Measurements from ENCODE around the gene PLA1A. TPM values are rescaled to one million over a fixed set of nuclear protein-coding genes. Genes with fewer than 3 reads are reported as not detected.
A peak's percentile ranks its signal among the peaks of the same experiment; 100 is the strongest.
"Not testable (repeated sequence)": the region's sequence is repeated elsewhere in the genome, so short reads cannot be mapped to it uniquely, and the experiment has no call there.

Gene PLA1A
- total RNA-seq, 6 donors from 2014 or later, result 1.0 to 27.8 (median 14.6) TPM

DNA sequence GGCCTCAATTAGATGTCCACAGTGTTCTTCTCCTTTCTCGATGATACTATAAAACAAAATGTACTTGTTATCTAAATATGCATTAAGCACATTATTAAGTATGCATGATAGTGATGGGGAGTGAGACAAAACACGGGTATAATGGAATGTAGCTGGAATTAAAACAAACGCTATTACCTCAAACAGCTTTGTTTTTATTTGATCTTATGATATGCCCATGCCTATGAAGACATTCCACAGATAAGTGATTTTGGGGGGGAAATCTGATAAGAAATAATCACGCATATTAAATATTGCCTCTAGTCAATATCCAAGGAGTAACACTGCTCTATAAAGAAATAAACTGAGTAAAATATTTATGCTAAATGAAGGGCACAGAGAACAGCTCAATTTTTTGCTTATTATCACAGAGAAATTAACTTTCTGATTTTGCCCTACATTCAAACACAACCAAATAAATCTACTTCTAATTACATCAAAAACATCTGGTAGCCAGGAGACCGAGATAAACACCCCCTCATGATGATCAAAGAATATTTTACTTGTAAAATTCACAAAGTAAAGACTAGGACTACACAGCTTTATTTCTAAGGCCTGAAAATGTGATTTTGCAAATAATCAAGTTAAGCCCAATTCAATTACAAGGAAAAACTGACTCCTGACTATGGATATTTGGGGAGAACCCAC, 77.6 kb downstream of the PLA1A start:
- H3K9me3 ChIP-seq, result no peaks in the 10 kb centered on the region
- H3K36me3 ChIP-seq, result peaks cover 4 to 39% (median 16%) of the 10 kb centered on the region in 4 donors
- H3K4me1 ChIP-seq, result peaks cover 14 to 28% (median 20%) of the 10 kb centered on the region in 4 donors
- WGBS, 2 donors, result 78 to 81% methylated on average over 5 of the region's 5 CpGs
- peak overlapping the region; percentile 91 to 94 (median 93) for H3K27ac ChIP-seq
- H3K27me3 ChIP-seq, result no peaks in the 10 kb centered on the region
- peak overlapping the region in 1 of 4 donors; percentile 62 for H3K4me3 ChIP-seq
- TF ChIP-seq EP300 (IDR thresholded peaks at IDR 0.05) (no peak), CTCF (IDR thresholded peaks at IDR 0.05) (no peak), POLR2A (IDR thresholded peaks at IDR 0.05) (no peak), POLR2AphosphoS5 (IDR thresholded peaks at IDR 0.05) (no peak)
- ATAC-seq (ENCODE audit: low FRiP score in 2 of 2) (no peak), DNase-seq (no peak)

DNA sequence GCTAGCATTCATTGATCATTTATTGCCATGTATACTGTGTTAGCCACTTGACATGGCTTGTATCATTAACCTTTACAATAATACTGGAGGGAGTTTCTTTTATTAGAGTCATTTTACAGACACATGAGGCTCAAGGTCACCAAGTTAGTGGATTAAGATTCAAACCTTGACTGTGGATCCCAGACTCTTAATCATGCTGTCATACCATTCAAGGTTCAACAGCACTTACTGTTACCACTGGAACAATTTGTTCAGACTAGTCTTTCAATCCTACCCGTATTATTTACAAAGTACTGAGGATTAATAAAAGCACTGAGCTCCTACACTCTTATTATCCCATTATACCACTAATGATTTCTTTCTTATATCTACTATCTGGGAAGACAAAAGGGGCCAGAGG, 78.3 kb downstream of the PLA1A start:
- peak overlapping the region; percentile 91 to 94 (median 93) for H3K27ac ChIP-seq

GRCh38 chr3:119676771-119677640, 79.3 kb downstream of the PLA1A start, which contains the start of gene COX17:
Gene COX17, minus strand, starts transcription at chr3:119677406. Its CDS starts 96 bp downstream, at chr3:119677310.
- H3K36me3 ChIP-seq, result peaks cover 0 to 28% (median 16%) of the 10 kb centered on the region in 4 donors
- peak within 1 kb of the TSS; percentile 28 to 63 (median 58) for H3K4me3 ChIP-seq
- 1 to 2% methylated on average over 17 to 46 of the region's 54 CpGs for WGBS, 2 donors
- no peaks in the 10 kb centered on the region for H3K9me3 ChIP-seq
- H3K27me3 ChIP-seq, result no peaks in the 10 kb centered on the region
- peak; percentile 94 to 96 for ATAC-seq (ENCODE audit: low FRiP score in 2 of 2)
- H3K4me1 ChIP-seq, result peaks cover 14 to 34% (median 19%) of the 10 kb centered on the region in 4 donors
- peak within 1 kb of the TSS; percentile 91 to 94 (median 93) for H3K27ac ChIP-seq
- DNase-seq, result peak; percentile 92 to 97
- TF ChIP-seq CTCF (IDR thresholded peaks at IDR 0.05), result peak in 1 of 6 experiments; percentile 24
- peak in 3 of 4 donors; percentile 50 to 85 (median 79) for TF ChIP-seq POLR2A (IDR thresholded peaks at IDR 0.05)
- peak in 2 of 4 donors; percentile 25 to 34 for TF ChIP-seq EP300 (IDR thresholded peaks at IDR 0.05)
- TF ChIP-seq POLR2AphosphoS5 (IDR thresholded peaks at IDR 0.05), result peak; percentile 77 to 81

More for the DNA sequence above, 78.3 kb downstream of the PLA1A start:
- no peak for TF ChIP-seq POLR2AphosphoS5 (IDR thresholded peaks at IDR 0.05)
- Histone ChIP-seq H3K36me3 (peaks cover under 1 to 37% (median 16%) of the 10 kb centered on the region in 4 donors), H3K27me3 (no peaks in the 10 kb centered on the region), H3K4me1 (peaks cover 14 to 31% (median 19%) of the 10 kb centered on the region in 4 donors), H3K9me3 (no peaks in the 10 kb centered on the region), H3K4me3 (peak overlapping the region in 3 of 4 donors; percentile 54 to 63 (median 62))
- ATAC-seq (ENCODE audit: low FRiP score in 2 of 2), result no peak
- WGBS, 2 donors, result 19 to 52% methylated on average over 1 of the region's 1 CpG
- DNase-seq, result no peak

GRCh38 chr3:119677641-119677934, 79.9 kb downstream of the PLA1A start:
- H3K9me3 ChIP-seq, result no peaks in the 10 kb centered on the region
- TF ChIP-seq CTCF (IDR thresholded peaks at IDR 0.05) (no peak), POLR2A (IDR thresholded peaks at IDR 0.05) (no peak), POLR2AphosphoS5 (IDR thresholded peaks at IDR 0.05) (no peak), EP300 (IDR thresholded peaks at IDR 0.05) (no peak)
- H3K27ac ChIP-seq, result peak overlapping the region; percentile 91 to 94 (median 93)
- peak overlapping the region in 3 of 4 donors; percentile 54 to 63 (median 62) for H3K4me3 ChIP-seq
- ATAC-seq (ENCODE audit: low FRiP score in 2 of 2) (no peak), DNase-seq (no peak)
- peaks cover 0 to 22% (median 14%) of the 10 kb centered on the region in 4 donors for H3K36me3 ChIP-seq
- WGBS, 2 donors, result 3 to 8% methylated on average over 6 of the region's 6 CpGs
- H3K27me3 ChIP-seq, result no peaks in the 10 kb centered on the region
- peaks cover 14 to 34% (median 19%) of the 10 kb centered on the region in 4 donors for H3K4me1 ChIP-seq

DNA sequence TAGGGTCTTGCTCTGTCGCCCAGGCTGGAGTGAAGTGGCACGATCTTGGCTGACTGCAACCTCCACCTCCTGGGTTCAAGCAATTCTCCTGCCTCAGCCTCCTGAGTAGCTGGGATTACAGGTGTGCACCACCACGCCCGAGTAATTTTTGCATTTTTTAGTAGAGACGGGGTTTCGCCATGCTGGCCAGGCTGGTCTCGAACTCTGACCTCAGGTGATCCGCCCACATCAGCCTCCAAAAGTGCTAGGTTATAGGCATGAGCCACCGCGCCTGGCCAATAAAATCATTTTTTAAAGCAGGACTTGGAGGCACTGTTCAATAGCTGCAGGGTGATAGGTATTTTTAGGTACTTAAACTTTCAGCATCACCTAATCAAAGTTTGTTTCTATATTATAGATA, 80.5 kb downstream of the PLA1A start:
- not testable (repeated sequence) for DNase-seq; H3K9me3 ChIP-seq; ATAC-seq (ENCODE audit: low FRiP score in 2 of 2); H3K27me3 ChIP-seq; H3K4me3 ChIP-seq
- 94 to 97% methylated on average over 10 of the region's 10 CpGs for WGBS, 2 donors
- peaks cover 0 to 18% (median 12%) of the 10 kb centered on the region in 4 donors for H3K36me3 ChIP-seq
- peaks cover 14 to 29% (median 17%) of the 10 kb centered on the region in 4 donors for H3K4me1 ChIP-seq
- H3K27ac ChIP-seq, result peak overlapping the region in 3 of 4 donors; percentile 91 to 94 (median 94)

Other genes starting within 250 kb of the PLA1A start
- gene TMEM39A, start 134.3 kb upstream of the PLA1A start, total RNA-seq, result 10 to 100 TPM; 15.9 to 52.6 (median 46.1) TPM
- 10 to 100 TPM in 5 of 6 donors, 1 to 10 TPM in 1; 8.4 to 19.8 (median 15.4) TPM for gene POGLUT1, start 128.9 kb upstream of the PLA1A start, total RNA-seq
- 100 to 1,000 TPM in 1 of 6 donors, 10 to 100 TPM in 5; 33.6 to 105 (median 52.8) TPM for gene TIMMDC1, start 99.3 kb upstream of the PLA1A start, total RNA-seq
- 10 to 100 TPM in 2 of 6 donors, 1 to 10 TPM in 4; 5.8 to 26.4 (median 8.7) TPM for gene CD80, start 38.3 kb upstream of the PLA1A start, total RNA-seq
- gene ADPRH, start 18.4 kb upstream of the PLA1A start, total RNA-seq, result 10 to 100 TPM; 18.9 to 33.8 (median 25.1) TPM
- 1 to 10 TPM; 2.0 to 5.2 (median 2.2) TPM for gene POPDC2, start 62.7 kb downstream of the PLA1A start, total RNA-seq
- 10 to 100 TPM; 32.3 to 60.8 (median 51.8) TPM for gene COX17, start 79.5 kb downstream of the PLA1A start, total RNA-seq
- gene CFAP91, start 105.1 kb downstream of the PLA1A start, total RNA-seq, result 10 to 100 TPM in 2 of 6 donors, 1 to 10 TPM in 4; 2.3 to 47.8 (median 6.6) TPM
- gene NR1I2, start 184.2 kb downstream of the PLA1A start, total RNA-seq, result under 1 TPM in 4 of 6 donors, not detected in 2; 0.22 to 0.46 (median 0.39) TPM

Data from upper lobe of left lung (tissue), 6 donors.